ENCODE data around the gene CDH18.
"Not testable (repeated sequence)": the region's sequence is repeated elsewhere in the genome, so short reads cannot be mapped to it uniquely, and the experiment has no call there.

Gene CDH18

GRCh38 chr5:19855031-19855430 is 133.0 kb downstream of the CDH18 start:
- no peak for DNase-seq

GRCh38 chr5:19853616-19854240 is 134.3 kb downstream of the CDH18 start:
- no peak for DNase-seq

GRCh38 chr5:19837536-19838174 is 150.3 kb downstream of the CDH18 start:
- no peak for DNase-seq

GRCh38 chr5:19835442-19835841 is 152.6 kb downstream of the CDH18 start:
- DNase-seq, result no peak

GRCh38 chr5:19812720-19813119 is 175.3 kb downstream of the CDH18 start:
- DNase-seq, result not testable (repeated sequence)

GRCh38 chr5:19806756-19807155 is 181.2 kb downstream of the CDH18 start:
- DNase-seq, result no peak

GRCh38 chr5:19802686-19803085 is 185.3 kb downstream of the CDH18 start:
- DNase-seq, result no peak

- peak; percentile 10 for DNase-seq
These were observed 192.8 kb downstream of the CDH18 start for GRCh38 chr5:19795218-19795617.

GRCh38 chr5:19790829-19791466 is 197.1 kb downstream of the CDH18 start:
- peak; percentile 20 for DNase-seq

- no peak for DNase-seq
These were observed 205.4 kb downstream of the CDH18 start for GRCh38 chr5:19782566-19782965.

- DNase-seq, result no peak
These were observed 210.6 kb downstream of the CDH18 start for GRCh38 chr5:19777363-19777762.

- DNase-seq, result not testable (repeated sequence)
These were observed 211.1 kb downstream of the CDH18 start for GRCh38 chr5:19776886-19777285.

- no peak for DNase-seq
These were observed 216.7 kb downstream of the CDH18 start for GRCh38 chr5:19771174-19771835.

GRCh38 chr5:19770396-19770795 is 217.6 kb downstream of the CDH18 start:
- no peak for DNase-seq

- no peak for DNase-seq
These were observed 220.0 kb downstream of the CDH18 start for GRCh38 chr5:19767987-19768386.

- no peak for DNase-seq
These were observed 234.4 kb downstream of the CDH18 start for GRCh38 chr5:19753579-19753978.

- DNase-seq, result no peak
These were observed 236.7 kb downstream of the CDH18 start for GRCh38 chr5:19751326-19751725.

GRCh38 chr5:19745247-19745646 is 242.8 kb downstream of the CDH18 start:
- DNase-seq, result peak; percentile 10

- DNase-seq, result peak; percentile 92
These were observed 248.3 kb downstream of the CDH18 start for GRCh38 chr5:19739671-19740070.

- DNase-seq, result peak; percentile 7
These were observed 253.2 kb downstream of the CDH18 start for GRCh38 chr5:19734776-19735175.

- no peak for DNase-seq
These were observed 254.1 kb downstream of the CDH18 start for GRCh38 chr5:19733612-19734495.

GRCh38 chr5:19728571-19728970 is 259.4 kb downstream of the CDH18 start:
- DNase-seq, result no peak

- DNase-seq, result no peak
These were observed 268.9 kb downstream of the CDH18 start for GRCh38 chr5:19719109-19719508.

Data from NCI-H69 (cell line).